CD4-positive, alpha-beta T cell (primary cell): ENCODE measurements around the gene CRYZ. TPM values are rescaled to one million over a fixed set of nuclear protein-coding genes. Genes with fewer than 3 reads are reported as not detected.

Experiments used
- ATAC-seq: fragments of 200-7000 bp; cut with Tn5 transposase; one replicate; pipeline ENCODE4 v1.10.0; 2022; ENCODE audit warnings: mild to moderate bottlenecking; ENCODE audit not compliant: poor library complexity
- CTCF ChIA-PET: fragments of 350-600 bp; sonication (Branson Sonifier 250); formaldehyde crosslinking; loops from one replicate; lab custom pipeline; 2021; ENCODE audit warnings: antibody characterized with exemption, inconsistent platforms; lab: Charles Lee
- POLR2A ChIA-PET: fragments of 350-600 bp; sonication (Branson Sonifier 250); formaldehyde crosslinking; loops from one replicate; lab custom pipeline; 2021; ENCODE audit warnings: antibody characterized with exemption, inconsistent platforms; lab: Charles Lee
- DNase-seq, 14 experiments: peaks; one replicate each; pipeline ENCODE4 v3.0.0-alpha.2; 2013 to 2020; ENCODE audit warnings: mixed read lengths in 2 of 14
- H3K27ac ChIP-seq, 2 donors: one replicate each; pipeline versions ENCODE4 v1.5.1 to v1.7.0; 2013; ENCODE audit warnings: low read length in 2 of 2, low read depth in 1 of 2, mild to moderate bottlenecking in 1 of 2
- H3K27me3 ChIP-seq, 2 experiments: 1 replicate in 1 of 2; 2 replicates in 1 of 2; pipeline versions ENCODE4 v1.6.1 to v1.7.0; 2013; ENCODE audit warnings: low read length in 2 of 2, control low read depth in 1 of 2, mild to moderate bottlenecking in 1 of 2, moderate library complexity in 1 of 2; ENCODE audit not compliant: insufficient read depth in 2 of 2, control insufficient read depth in 1 of 2
- H3K36me3 ChIP-seq: one replicate; pipeline ENCODE4 v1.6.1; 2013; ENCODE audit warnings: low read length, control low read depth; ENCODE audit not compliant: insufficient read depth
- H3K4me1 ChIP-seq: one replicate; pipeline ENCODE4 v1.6.1; 2013; ENCODE audit warnings: low read length, control low read depth; ENCODE audit not compliant: insufficient read depth
- H3K4me3 ChIP-seq: one replicate; pipeline ENCODE4 v1.5.1; 2013; ENCODE audit warnings: mild to moderate bottlenecking, low read length, moderate library complexity
- H3K9me3 ChIP-seq, 2 experiments: 1 replicate in 1 of 2; 2 replicates in 1 of 2; pipeline versions ENCODE4 v1.6.1 to v1.7.0; 2013; ENCODE audit warnings: low read length in 2 of 2, mild to moderate bottlenecking in 2 of 2, control low read depth in 1 of 2, moderate library complexity in 1 of 2; ENCODE audit not compliant: control insufficient read depth in 1 of 2, insufficient read depth in 1 of 2
- H3K27ac Mint-ChIP-seq: one replicate; pipeline ENCODE4 v1.8.0; 2020; ENCODE audit warnings: mixed read lengths
- H3K27me3 Mint-ChIP-seq: one replicate; pipeline ENCODE4 v1.8.0; 2021; ENCODE audit warnings: mixed read lengths
- H3K36me3 Mint-ChIP-seq: one replicate; pipeline ENCODE4 v1.8.0; 2021; ENCODE audit warnings: low read depth, mixed read lengths
- H3K4me1 Mint-ChIP-seq: one replicate; pipeline ENCODE4 v1.8.0; 2021; ENCODE audit warnings: low read depth, mixed read lengths
- H3K4me3 Mint-ChIP-seq: one replicate; pipeline ENCODE4 v1.8.0; 2020; ENCODE audit warnings: mild to moderate bottlenecking, mixed read lengths
- H3K9me3 Mint-ChIP-seq: one replicate; pipeline ENCODE4 v1.8.0; 2020; ENCODE audit warnings: mixed read lengths
- intact Hi-C, 2 experiments: fragments of 100-400 bp; cut with DNase I in 1 of 2; cut with micrococcal nuclease in 1 of 2; formaldehyde crosslinking; loops; one replicate each; pipeline versions ENCODE4 v1.15.1 to v1.9.0; 2023 to 2025; cut with DNase I, micrococcal nuclease
- total RNA-seq, 174 experiments: library from RNA in 2 of 174; stranded (reverse) in 2 of 174; gene quantifications; one replicate each; pipeline ENCODE4 v1.2.3 and lab custom pipeline; 2021 to 2026
- TF ChIP-seq, protein P1 (sequence below): fragments of 200-600 bp; IDR thresholded peaks from one replicate; pipeline ENCODE4 v1.8.0; 2022; ENCODE audit warnings: antibody characterized with exemption, mild to moderate bottlenecking

Gene CRYZ
- total RNA-seq, 2 experiments from 2014 or later, result 4.6 to 6.2 TPM

DNA sequence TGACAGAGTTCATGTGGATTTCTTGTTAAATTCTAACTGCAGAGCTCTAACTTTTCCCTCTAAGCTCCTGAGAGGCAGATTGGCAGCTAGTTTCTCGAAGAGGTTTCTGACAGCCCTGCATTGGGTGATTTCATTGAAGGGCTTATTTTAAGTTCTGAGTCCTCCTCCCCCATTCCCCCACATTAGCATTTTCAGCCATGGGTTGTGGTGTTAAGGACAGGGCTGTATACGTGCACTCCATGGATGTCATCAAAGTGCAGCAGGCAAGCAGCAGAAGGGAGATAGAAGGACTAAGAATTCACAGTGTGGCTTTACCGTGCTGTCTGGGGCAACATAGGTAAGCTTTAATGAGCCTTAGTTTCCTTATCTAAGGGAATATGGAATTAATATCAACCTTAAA is 19.0 kb downstream of the CRYZ start:
- no peaks in the 10 kb centered on the region for H3K4me1 ChIP-seq
- no peak overlapping the region for H3K4me3 Mint-ChIP-seq
- ChIA-PET POLR2A (no interaction called here), CTCF (no interaction called here)
- H3K4me3 ChIP-seq, result no peak overlapping the region
- no peak for DNase-seq
- intact Hi-C loops, result no loop called here
- H3K36me3 Mint-ChIP-seq, result peaks cover 51% of the 10 kb centered on the region
- no peaks in the 10 kb centered on the region for H3K4me1 Mint-ChIP-seq
- no peaks in the 10 kb centered on the region for H3K27me3 ChIP-seq
- H3K27ac Mint-ChIP-seq, result no peak overlapping the region
- TF ChIP-seq, protein P1, sequence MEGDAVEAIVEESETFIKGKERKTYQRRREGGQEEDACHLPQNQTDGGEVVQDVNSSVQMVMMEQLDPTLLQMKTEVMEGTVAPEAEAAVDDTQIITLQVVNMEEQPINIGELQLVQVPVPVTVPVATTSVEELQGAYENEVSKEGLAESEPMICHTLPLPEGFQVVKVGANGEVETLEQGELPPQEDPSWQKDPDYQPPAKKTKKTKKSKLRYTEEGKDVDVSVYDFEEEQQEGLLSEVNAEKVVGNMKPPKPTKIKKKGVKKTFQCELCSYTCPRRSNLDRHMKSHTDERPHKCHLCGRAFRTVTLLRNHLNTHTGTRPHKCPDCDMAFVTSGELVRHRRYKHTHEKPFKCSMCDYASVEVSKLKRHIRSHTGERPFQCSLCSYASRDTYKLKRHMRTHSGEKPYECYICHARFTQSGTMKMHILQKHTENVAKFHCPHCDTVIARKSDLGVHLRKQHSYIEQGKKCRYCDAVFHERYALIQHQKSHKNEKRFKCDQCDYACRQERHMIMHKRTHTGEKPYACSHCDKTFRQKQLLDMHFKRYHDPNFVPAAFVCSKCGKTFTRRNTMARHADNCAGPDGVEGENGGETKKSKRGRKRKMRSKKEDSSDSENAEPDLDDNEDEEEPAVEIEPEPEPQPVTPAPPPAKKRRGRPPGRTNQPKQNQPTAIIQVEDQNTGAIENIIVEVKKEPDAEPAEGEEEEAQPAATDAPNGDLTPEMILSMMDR, result no peak
- H3K36me3 ChIP-seq, result peaks cover 83% of the 10 kb centered on the region
- ATAC-seq, result no peak
- no peaks in the 10 kb centered on the region for H3K9me3 Mint-ChIP-seq
- H3K9me3 ChIP-seq, result no peaks in the 10 kb centered on the region
- no peaks in the 10 kb centered on the region for H3K27me3 Mint-ChIP-seq
- H3K27ac ChIP-seq, result no peak overlapping the region

- Mint-ChIP-seq H3K36me3 (peaks cover 60% of the 10 kb centered on the region), H3K27ac (no peak overlapping the region), H3K9me3 (no peaks in the 10 kb centered on the region), H3K27me3 (no peaks in the 10 kb centered on the region), H3K4me3 (no peak overlapping the region), H3K4me1 (no peaks in the 10 kb centered on the region)
- Histone ChIP-seq H3K9me3 (no peaks in the 10 kb centered on the region), H3K36me3 (peaks cover 77% of the 10 kb centered on the region), H3K4me3 (no peak overlapping the region), H3K27ac (no peak overlapping the region), H3K4me1 (no peaks in the 10 kb centered on the region), H3K27me3 (no peaks in the 10 kb centered on the region)
- CTCF ChIA-PET, result interaction anchor here (0.7 kb wide), 1 partner anchor 23 kb away, joined by 3 read pairs; no protein-coding TSS in a partner anchor
- TF ChIP-seq, protein P1, result no peak
- no peak for DNase-seq
- intact Hi-C loops, result no loop called here
- ATAC-seq, result no peak
- POLR2A ChIA-PET, result no interaction called here
Observed at GRCh38 chr1:74712881-74713280, 20.0 kb downstream of the CRYZ start.

DNA sequence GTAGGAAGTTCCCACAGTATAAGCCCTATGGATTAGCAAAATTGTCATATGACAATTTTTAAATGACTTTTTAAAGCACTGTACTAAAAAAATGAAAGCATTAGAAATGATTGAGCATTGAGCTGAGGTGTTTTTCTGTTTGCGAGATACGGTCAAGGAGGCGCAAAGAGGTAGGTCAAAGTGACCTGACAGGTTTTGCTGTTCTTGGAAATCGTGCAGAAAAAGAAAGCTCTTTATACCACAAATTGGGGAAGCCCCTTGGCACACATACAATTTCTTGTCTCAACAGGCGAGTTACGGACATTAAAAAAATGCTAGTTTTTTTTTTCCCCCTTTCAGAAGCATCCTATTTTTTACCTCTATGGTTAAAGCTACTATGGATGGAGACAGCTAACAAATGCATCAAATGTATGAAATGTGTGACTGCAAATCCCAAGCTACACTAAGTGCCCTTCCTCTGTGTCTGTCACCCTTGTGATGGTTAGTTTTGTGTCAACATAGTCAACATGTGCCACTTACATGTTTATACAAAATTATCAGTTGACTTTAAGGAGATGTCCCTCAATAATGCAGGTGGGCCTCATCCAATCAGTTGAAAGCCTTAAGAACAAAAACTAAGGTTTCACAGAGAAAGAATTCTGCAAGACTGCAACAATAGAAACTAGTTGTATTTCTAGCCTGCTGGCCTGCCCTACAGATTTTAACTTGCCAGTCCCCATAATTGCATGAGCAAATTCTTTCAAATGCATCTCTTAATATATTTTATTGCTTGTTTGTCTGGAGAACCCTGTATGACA is 29.3 kb downstream of the CRYZ start:
- no peaks in the 10 kb centered on the region for H3K27me3 ChIP-seq
- H3K9me3 ChIP-seq, result no peaks in the 10 kb centered on the region
- intact Hi-C loops, result no loop called here
- no peaks in the 10 kb centered on the region for H3K9me3 Mint-ChIP-seq
- H3K36me3 Mint-ChIP-seq, result peaks cover 63% of the 10 kb centered on the region
- peaks cover 49% of the 10 kb centered on the region for H3K36me3 ChIP-seq
- no peaks in the 10 kb centered on the region for H3K4me1 Mint-ChIP-seq
- POLR2A ChIA-PET, result no interaction called here
- no peak overlapping the region for H3K4me3 Mint-ChIP-seq
- no peak overlapping the region for H3K4me3 ChIP-seq
- DNase-seq (no peak), ATAC-seq (no peak)
- no peaks in the 10 kb centered on the region for H3K27me3 Mint-ChIP-seq
- no peak overlapping the region for H3K27ac Mint-ChIP-seq
- H3K27ac ChIP-seq, result no peak overlapping the region
- H3K4me1 ChIP-seq, result no peaks in the 10 kb centered on the region
- CTCF ChIA-PET, result no interaction called here
- TF ChIP-seq, protein P1, result no peak
